WI38 (cell line): ENCODE measurements around the gene TCFL5.

Experiments
- H3K4me3 ChIP-seq: 2 replicates; pipeline ENCODE4 v1.5.1; 2011; ENCODE audit warnings: low read depth, mild to moderate bottlenecking, control low read depth, low read length
- TF ChIP-seq, protein P1 (sequence below): IDR thresholded peaks from 2 replicates; pipeline ENCODE4 v1.5.1; 2012; ENCODE audit warnings: low read depth, mild to moderate bottlenecking, control low read depth, low read length

TCFL5 gene

DNA sequence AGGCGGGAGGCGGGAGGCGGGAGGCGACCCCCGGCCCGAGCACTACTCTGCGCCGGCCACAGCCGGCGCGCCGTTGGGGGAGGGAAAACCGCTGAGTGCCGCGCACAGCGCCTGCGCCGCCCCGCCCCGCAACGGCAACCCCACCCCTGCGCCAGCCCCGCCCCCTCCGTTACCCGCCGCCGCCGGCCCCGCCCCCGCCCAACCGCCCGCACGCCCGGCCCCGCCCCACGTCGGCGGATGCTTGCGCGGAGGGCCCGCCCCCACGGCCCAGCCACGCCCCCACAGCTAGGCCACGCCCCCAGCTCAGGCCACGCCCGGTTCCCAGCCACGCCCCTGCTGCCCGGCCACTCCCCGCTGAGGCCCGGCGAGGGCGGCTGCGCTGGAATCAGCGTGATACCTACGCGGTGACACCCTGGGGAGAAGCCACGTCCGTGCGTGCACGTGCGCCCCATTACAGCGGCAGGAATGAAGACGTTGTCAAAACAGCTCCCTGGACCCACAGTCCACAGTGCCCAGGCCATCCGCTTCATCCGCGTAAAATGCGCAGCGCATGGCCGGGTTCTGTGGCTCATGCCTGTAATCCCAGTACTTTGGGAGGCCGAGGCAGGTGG is at the start of gene TCFL5:
TCFL5 (minus strand) TSS at position 97 of the 611 bp plus-strand sequence. CDS start 152 bp downstream, outside the sequence.
- peak within 1 kb of the TSS; percentile 60 for H3K4me3 ChIP-seq
- TF ChIP-seq, protein P1, sequence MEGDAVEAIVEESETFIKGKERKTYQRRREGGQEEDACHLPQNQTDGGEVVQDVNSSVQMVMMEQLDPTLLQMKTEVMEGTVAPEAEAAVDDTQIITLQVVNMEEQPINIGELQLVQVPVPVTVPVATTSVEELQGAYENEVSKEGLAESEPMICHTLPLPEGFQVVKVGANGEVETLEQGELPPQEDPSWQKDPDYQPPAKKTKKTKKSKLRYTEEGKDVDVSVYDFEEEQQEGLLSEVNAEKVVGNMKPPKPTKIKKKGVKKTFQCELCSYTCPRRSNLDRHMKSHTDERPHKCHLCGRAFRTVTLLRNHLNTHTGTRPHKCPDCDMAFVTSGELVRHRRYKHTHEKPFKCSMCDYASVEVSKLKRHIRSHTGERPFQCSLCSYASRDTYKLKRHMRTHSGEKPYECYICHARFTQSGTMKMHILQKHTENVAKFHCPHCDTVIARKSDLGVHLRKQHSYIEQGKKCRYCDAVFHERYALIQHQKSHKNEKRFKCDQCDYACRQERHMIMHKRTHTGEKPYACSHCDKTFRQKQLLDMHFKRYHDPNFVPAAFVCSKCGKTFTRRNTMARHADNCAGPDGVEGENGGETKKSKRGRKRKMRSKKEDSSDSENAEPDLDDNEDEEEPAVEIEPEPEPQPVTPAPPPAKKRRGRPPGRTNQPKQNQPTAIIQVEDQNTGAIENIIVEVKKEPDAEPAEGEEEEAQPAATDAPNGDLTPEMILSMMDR: no peak

DNA sequence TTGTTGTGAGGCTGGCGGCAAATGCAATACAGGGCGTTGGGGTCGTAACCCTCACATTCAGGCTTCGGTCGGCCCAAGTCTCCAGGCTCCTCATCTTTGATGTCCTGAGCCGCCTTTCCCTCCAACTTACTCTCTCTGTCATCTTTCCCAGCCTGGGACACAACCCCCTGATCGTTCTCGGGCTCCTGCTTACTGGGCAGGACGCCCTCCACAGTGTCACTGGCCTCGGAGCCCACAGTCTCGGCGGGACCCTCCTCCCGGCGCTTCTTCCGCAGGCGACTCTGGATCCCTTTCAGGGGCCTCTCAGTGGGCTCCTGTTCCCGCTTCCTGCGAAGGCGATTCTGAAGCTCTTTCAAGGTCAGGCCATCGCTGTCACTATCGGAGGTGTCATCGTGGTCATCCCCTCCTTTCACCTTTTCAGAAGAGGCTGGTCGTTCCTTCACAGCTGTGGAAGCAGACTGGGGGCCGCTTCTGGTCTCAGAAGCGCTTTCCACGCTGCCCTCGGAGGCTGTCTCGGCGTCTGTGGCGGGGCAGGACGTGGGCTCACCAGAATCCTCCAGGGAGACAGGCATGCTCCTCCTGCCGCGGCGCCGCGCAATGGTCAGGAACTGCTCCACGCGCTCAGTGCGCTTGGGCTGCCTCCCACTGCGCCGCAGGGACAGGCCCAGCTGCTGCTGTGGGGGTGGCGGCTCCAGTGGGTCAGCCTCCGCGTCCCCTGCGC is 49.3 kb upstream of the TCFL5 start:
- TF ChIP-seq, protein P1: no peak
- no peak overlapping the region for H3K4me3 ChIP-seq

DNA sequence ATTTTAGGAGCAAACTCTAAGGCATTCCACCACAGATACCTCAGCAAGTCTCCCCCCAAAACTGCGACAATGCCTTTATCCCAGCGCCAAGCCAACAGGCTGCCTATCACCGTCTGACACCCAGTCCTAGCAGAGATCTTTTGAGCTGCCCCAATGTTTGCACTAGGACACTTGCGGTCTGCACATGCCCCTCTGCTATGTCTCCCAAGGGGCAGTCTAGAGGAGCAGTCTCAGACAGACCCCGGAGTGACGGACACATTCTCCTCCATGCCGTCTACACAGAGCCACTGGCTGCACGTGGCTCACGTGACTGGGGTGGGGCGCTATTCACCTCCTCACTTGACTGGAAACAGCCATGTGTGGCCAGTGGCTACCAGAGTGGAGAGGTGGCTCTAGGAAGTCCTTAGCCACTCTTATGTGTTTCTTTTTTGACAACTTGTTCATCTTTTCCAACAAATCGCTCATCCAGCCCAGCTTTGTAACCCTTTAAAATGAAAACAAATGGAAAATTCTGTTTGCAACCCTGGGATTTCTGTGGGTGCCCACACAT is 48.7 kb upstream of the TCFL5 start:
- TF ChIP-seq, protein P1: no peak
- H3K4me3 ChIP-seq: no peak overlapping the region

DNA sequence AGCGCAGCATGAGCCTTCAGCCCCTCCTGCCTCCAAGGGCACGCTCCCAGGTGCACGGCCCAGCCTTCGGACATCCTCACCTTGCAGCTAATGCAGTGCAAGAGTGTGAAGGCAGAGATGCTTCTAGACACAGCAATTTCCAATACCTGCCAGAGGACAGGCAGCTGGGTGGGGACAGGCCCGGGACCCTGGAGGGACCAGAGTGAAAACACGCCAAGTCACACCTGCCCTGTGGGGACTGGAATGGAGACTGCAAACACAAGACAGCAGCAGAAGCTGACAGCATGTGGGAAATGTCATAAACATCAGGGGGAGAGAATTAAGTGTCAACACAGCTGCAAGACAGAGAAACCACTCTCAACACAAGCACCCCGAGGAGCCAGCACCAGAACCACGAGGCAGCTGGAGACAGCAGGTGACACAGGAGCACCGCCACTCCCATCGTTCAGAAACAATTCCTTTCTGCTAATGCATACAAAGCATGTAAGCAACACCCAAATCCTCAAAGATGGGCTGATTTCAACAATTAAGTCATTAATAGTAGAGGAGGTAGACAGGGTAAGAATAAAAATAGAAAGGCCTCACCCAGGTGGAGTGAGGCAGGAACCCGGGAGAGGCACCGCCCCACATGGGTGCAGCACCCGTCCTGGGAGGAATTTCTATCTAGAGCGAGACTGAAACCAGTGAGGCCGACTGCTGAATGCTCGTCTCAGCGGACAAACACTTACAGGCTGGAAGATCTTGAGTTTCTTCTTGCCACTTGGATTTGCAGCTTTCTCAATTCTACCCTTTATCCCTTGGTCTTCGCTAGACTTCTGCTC is 47.6 kb upstream of the TCFL5 start:
- TF ChIP-seq, protein P1: no peak
- no peak overlapping the region for H3K4me3 ChIP-seq

DNA sequence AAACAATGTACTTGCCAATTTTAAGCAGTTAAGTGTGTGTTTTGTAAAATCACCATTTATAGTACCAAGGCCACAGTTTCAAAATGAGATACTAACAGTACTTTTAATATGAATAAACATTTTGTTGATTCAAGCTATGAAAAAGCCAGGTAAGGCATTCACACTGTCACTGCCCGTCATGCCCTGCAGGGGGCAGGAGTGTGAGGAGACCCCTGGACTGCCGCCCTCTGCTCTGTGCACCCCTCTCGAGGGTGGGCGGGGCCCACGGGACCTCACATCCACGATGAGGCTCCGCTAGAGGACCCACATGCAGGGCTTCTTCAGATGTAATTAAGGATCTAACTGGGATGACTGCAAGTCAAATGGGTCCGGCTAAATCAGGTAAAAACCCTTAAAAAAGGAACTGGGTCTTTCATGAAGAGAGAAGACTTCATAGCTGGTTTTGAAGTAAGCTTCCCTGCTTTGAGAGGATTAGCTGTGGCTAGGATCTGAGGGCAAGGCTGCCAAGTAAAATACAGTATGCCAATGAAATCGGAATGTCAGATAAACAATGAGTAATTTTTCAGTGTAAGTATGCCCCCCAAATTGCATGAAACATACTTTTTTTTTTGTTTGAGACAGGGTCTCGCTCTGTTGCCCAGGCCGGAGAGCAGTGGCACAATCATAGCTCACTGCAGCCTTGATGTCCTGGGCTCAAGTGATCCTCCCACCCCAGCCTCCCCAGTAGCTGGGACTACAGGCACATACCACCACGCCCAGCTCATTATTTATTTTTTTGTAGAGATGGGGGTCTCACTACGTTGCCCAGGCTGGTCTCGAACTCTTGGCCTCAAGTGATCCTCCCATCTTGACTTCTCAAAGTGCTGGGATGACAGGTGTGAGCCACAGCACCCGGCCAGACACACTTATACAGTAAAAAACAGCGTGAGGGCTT is 46.0 kb upstream of the TCFL5 start:
- TF ChIP-seq, protein P1: no peak; the same call in 1 of the 2 replicates
- no peak overlapping the region for H3K4me3 ChIP-seq

DNA sequence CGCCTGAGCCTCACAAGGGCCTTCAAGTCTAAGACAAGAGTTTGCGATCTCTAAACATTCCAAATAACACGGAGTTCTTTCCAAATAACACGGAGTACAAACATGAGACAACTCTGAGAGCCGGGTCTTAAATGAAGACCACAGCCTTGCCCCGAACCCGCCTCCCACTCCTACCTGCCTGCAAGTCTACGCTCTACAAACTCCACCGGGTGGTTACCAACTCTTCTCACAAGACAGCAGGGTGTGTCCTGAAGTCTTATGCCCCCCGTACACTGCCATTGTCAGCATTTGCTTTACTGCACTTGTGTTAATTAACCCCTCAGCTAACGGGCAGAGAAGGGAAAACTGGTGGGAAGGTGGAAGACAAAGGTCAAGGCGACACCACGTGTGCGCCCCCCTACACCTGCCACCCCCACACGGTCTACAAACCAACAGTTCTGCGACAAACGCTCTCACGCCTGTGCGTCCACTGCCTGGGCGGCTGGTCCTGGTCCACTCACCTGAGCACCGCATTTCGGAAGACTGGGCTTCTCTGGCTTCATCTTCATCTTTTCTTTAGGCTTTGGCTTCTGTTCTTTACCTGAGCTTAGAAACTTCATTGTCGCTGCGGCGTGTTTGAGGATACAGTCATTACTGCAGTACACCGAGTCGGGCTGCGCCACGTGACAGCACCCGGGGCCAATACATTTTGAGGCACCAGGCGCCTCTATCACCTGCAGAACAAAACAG is 45.2 kb upstream of the TCFL5 start:
- TF ChIP-seq, protein P1: no peak
- H3K4me3 ChIP-seq: no peak overlapping the region
